ENCODE results near the gene COMMD10.

COMMD10 gene

DNA sequence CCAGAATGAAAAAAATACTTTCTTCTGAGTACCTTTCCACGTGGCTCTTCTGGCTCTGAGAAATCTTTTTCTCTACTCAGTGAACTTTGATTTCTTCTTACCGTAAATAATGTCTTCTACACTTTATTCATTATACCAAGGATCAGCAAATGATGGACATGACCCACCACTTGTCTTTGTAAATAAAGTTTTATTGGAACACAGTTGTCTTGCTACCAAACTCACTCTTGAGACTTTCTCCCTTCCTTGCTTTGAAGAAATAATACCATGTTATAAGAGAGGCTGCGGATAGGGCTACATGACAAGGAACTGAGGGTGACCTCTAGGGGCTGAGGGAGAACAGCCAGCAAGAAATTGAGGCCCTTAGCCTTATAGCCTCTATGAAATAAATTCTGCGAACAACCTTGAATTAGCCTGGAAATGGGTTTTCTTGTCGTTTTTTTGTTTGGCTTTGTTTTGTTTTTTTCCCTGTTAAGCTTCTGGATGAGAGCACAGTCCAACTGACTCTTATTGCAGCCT, 212.5 kb downstream of the COMMD10 start:
- no peak for DNase-seq

GRCh38 chr5:116299746-116300640, 215.2 kb downstream of the COMMD10 start:
- no peak for DNase-seq

DNA sequence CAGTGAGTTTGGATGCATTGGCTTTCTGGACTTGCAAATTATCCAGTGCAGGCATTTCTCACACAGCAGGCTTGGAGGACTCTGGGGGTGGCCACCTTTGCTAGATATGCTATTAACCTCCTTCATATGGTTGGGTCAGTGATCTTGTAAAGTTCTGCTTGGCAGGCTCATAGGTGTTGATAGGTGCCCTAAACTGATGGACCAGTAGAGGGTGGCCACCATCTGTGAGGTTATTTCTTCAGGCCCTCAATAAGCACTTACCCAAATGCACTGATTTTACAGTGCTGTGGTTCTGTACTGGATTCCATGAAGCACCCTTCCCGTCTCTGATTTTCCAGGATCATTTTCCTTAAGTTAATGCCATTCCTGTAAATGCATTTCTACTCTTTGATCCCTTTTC, 216.3 kb downstream of the COMMD10 start:
- DNase-seq: no peak

DNA sequence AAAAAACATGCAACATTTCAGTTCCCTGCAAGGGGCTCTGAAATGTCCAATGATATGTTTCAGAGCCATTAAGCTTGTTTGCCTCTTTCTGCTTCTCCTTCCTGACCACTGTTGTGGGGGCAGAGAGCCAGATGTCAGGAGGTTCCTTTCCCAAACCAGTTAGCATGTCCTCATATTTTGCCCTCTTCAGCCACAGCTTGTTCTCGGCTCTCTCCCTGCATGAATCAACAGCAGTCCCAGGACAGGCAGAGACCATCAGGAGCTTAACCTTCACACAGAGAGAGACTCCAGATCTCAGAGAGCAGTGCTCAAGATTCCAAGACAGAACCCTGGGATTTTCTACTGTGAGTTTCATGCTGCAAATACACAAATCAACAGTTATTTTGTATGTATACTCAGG, 218.5 kb downstream of the COMMD10 start:
- no peak for DNase-seq

DNA sequence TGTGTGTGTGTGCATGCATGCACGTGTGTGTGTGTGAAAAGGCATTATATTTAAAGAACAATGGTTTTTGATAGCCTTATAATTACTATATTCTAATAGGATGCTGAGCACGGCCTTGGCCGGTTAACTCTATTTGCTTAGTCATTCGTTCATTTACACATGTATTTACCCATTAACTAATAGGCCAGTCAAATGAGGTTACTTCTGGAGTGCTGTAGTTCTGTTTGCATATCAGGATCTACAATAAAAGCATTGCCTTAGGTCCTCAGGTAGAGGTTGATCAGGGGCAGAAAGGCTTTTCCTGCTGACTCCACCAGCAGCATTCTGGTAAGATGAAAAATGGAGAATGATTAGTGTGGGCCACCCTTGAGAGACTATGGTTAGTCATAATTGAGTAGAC, 219.0 kb downstream of the COMMD10 start:
- no peak for DNase-seq

DNA sequence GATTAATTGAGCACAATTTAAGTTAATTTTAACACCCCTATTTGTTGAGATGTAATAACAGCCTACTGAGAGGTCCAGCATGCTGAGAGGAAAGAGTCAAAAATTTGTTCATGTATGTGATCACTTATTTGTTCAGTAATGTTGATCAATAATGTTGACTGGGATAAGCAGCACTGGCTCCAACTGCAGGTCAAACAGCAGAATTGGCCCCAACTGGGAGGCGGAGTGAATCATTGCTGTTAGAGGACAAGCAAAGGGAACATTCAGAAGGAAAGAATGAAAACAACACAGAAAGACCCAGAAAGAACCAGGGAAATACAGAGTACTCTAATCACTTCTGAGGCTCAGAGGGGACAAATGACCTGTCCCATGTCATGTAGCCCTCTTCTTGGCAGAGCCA, 221.1 kb downstream of the COMMD10 start:
- DNase-seq: no peak

- no peak for DNase-seq
Observed at GRCh38 chr5:116306846-116307245, 222.0 kb downstream of the COMMD10 start.

GRCh38 chr5:116308391-116308790, 223.6 kb downstream of the COMMD10 start:
- no peak for DNase-seq

DNA sequence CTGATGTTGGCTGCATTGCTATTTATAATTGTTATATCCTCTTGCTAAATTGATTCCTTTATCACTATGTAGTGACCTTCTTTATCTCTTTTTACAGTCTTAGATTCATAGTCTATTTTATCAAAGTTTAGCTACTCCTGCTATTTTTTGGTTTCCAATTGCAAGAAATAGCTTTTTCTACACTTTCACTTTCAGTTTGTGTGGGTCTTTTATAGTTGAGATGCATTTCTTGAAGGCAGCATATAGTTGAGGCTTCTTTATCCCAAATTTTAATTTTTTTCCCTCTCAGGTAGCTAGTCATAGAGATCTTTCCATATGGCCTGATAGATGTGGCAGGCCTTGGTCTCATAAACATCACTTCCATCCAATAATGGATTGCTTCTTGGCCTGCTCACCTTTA, 228.5 kb downstream of the COMMD10 start:
- no peak for DNase-seq

DNA sequence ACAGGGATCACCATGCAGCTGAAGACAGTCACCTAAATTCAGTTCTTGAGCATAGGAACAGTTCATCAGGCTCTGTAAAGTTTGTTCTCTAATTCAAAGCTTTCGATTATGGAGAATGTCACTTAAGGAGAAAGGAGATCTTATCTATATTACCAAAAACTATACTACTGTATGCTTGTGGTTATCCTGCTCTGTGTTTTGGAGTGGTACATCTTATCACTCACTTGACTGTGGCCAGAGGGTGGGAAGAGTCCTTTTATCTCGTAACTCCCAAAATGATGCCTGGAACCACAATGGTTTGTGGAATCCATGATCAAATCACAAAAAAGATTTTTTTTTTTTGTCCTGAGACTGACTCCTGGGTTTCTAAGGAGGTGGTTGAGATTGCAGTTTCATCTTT, 230.7 kb downstream of the COMMD10 start:
- DNase-seq: no peak

DNA sequence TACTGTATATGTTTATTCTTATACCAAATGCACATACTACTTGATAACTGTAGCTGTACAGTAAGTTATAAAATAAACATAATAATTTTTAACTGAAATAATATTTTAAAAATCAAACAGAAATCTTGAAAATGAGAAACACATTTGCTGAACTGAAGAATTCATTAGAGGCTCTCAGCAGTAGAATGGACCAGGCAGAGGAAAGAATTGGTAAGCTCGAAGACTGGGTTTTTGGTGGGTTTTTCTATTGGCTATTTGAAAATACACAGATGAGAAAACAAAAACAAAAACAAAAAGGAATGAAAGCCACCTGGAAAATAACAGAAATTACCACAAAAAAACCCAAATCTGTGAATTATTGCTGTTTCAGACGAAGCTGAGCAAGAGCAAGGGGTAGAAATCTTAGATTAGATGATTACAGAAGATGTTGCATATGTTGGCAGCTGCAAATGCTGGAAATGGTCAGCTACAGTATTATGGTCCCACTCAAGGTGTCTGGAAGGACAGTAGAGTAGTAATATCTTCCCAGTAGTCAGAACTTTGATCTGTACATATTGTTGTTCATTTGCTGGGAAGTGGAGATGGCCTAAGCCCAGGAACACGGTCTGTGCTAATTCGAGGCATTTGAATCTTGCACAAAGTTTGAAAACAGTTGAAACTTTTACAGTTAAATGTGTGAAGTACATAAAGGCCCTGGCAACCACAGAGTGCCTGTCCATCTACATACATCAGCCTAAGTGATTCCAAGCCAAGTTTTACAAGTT, 233.4 kb downstream of the COMMD10 start:
- DNase-seq: no peak

DNA sequence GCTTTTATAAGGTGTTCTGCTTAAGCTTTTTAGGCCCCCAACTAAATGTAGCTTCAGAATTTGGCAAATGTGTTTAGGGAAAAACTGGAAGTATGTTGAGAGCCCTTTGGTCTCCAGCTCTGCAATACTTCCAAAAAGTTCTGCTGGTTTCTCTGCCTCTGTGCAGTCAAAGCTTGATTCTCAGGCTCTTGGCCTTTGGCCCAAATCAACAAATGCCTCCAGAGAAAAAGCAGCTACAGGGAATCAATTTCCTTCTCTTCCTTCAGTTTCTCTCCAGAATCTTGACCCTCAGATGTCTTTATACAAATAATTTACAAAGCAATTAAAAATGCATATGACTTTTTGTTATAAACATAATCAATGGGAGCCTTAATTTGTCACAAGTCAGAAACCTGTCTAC, 235.7 kb downstream of the COMMD10 start:
- DNase-seq: no peak

DNA sequence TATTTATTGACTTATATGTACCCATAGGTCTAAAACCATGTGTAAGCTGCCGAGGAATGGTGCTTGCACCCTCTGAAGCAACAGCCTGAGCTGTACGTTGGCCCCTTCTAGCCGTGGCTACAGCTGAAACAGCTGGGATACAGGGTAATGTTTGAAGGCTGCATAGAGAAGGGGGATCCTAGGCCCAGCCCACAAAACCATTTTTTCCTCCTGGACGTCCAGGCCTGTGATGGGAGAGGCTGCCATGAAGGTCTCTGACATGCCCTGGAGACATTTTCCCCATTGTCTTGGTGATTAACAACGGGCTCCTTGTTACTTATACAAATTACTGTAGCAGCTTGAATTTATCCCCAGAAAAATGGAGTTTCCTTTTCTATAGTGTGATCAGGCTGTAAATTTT, 244.7 kb downstream of the COMMD10 start:
- no peak for DNase-seq

DNA sequence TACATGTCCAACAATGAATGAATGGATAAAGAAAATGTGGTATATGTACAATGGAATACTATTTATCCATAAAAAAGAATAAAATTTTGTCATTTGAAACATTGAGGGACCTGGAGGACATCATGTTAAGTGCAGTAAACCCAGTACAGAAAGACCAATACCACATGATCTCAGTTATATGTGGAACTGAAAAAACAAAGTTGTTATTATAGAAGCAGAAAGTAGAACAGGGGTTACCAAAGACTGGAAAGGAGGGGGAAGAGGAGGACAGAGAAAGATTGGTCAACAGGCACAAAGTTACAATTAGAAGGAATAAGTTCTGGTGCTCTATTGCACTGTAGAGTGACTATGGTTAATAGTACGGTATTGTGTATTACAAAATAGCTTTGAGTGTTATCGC, 256.0 kb downstream of the COMMD10 start:
- DNase-seq: no peak

All from cerebellar nuclear complex (tissue), 1 donor.